Memory B cell (primary cell): Measurements from ENCODE around the gene B4GALT6.
A peak's percentile ranks its signal among the peaks of the same experiment; 100 is the strongest.

ENCODE experiments used
- ATAC-seq: fragments of 150-1000 bp; cut with Tn5 transposase; 2 replicates; pipeline ENCODE4 v1.10.0; 2021; ENCODE audit warnings: low read depth, mild to moderate bottlenecking, moderate library complexity
- DNase-seq, 2 donors: peaks; one replicate each; pipeline ENCODE4 v3.0.0; 2022; ENCODE audit warnings: low spot score in 2 of 2
- H3K27ac Mint-ChIP-seq: one replicate; pipeline ENCODE4 v1.8.0; 2022; ENCODE audit warnings: mild to moderate bottlenecking, moderate library complexity, mixed read lengths
- H3K27me3 Mint-ChIP-seq: one replicate; pipeline ENCODE4 v1.8.0; 2022; ENCODE audit warnings: mixed read lengths
- H3K36me3 Mint-ChIP-seq: one replicate; pipeline ENCODE4 v1.8.0; 2022; ENCODE audit warnings: mild to moderate bottlenecking, mixed read lengths
- H3K4me1 Mint-ChIP-seq: one replicate; pipeline ENCODE4 v1.8.0; 2022; ENCODE audit warnings: mixed read lengths
- H3K4me3 Mint-ChIP-seq: one replicate; pipeline ENCODE4 v1.8.0; 2022; ENCODE audit warnings: mild to moderate bottlenecking, moderate library complexity, mixed read lengths
- H3K9me3 Mint-ChIP-seq: one replicate; pipeline ENCODE4 v1.8.0; 2022; ENCODE audit warnings: mixed read lengths

Gene B4GALT6

DNA sequence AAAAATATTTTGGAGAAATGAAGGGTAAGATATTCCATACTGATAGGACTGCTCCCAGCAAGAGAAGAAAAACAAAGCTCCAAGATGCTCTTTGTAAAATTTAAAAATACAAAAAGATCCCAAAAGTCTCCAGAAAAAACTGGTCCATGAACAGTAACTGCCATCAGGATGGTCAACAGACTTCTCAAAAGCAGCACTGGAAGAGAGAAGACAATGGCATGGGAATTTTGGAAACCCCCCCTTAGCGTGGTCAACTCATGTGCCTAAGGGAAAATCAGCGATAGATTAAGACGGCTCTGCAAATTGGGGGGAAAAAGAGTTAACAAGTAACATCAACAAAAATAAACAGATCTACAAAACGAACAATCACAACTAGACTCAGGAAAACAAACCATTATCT lies 23.6 kb downstream of the B4GALT6 start:
- DNase-seq (no peak), ATAC-seq (no peak)
- H3K27ac Mint-ChIP-seq = no peak overlapping the region
- H3K4me1 Mint-ChIP-seq = peaks cover 16% of the 10 kb centered on the region
- no peaks in the 10 kb centered on the region for H3K27me3 Mint-ChIP-seq
- no peaks in the 10 kb centered on the region for H3K36me3 Mint-ChIP-seq
- no peak overlapping the region for H3K4me3 Mint-ChIP-seq
- no peaks in the 10 kb centered on the region for H3K9me3 Mint-ChIP-seq

- Mint-ChIP-seq H3K4me3 (no peak overlapping the region), H3K27me3 (no peaks in the 10 kb centered on the region), H3K4me1 (peaks cover 16% of the 10 kb centered on the region), H3K36me3 (no peaks in the 10 kb centered on the region), H3K9me3 (no peaks in the 10 kb centered on the region), H3K27ac (peak overlapping the region; percentile 51)
- ATAC-seq (no peak), DNase-seq (no peak)
These were observed 24.7 kb downstream of the B4GALT6 start for GRCh38 chr18:31659576-31660177.

DNA sequence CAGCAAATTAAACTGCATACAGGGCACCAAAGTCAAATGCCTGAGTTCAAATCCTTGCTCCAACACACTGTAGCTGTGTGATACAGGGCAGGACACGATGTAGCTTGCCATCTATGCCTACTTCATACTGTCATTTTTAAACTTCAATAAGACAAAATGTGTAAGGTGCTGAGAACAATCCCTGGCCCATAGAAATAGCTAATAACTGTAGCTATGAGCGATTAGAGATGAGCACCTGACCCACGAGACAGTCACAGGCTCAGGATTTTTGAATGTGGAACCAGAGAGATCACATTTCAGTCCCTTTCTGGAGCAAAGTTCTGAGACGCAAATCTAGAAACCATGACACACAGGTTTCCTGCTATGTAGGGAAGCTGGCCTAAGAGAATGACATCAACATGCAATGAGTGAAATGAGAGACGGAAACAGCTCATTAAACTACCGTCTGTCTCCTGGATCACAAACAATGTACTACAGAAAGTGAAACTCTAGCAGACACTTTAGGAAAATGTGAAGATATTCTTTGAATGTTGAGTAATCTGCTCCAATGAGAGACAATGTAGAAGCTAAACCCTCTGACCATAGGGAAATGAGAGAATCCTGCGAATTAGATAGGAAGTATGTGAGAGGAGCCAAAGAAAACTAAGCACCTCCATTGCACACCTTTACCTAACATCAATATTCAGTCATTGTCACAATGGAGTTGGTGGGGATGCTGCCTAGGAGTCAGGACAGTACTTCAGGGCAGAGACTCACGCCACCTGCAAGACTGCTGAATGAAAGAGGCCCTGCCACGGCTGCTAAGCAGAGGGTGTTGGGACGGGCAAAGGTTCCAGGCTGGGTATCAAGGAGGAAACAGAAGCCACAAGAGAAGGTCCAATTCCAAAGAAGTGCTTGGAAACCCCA lies 25.5 kb downstream of the B4GALT6 start:
- peak; percentile 74 for ATAC-seq
- Mint-ChIP-seq H3K4me3 (peak overlapping the region; percentile 47), H3K9me3 (no peaks in the 10 kb centered on the region), H3K36me3 (no peaks in the 10 kb centered on the region), H3K27ac (peak overlapping the region; percentile 51), H3K27me3 (no peaks in the 10 kb centered on the region), H3K4me1 (peaks cover 16% of the 10 kb centered on the region)
- no peak for DNase-seq

GRCh38 chr18:31657823-31658669 lies 26.3 kb downstream of the B4GALT6 start:
- H3K27ac Mint-ChIP-seq = peak overlapping the region; percentile 51
- H3K36me3 Mint-ChIP-seq = no peaks in the 10 kb centered on the region
- no peaks in the 10 kb centered on the region for H3K9me3 Mint-ChIP-seq
- DNase-seq = no peak
- H3K27me3 Mint-ChIP-seq = peaks cover 1% of the 10 kb centered on the region
- peak overlapping the region; percentile 69 for H3K4me3 Mint-ChIP-seq
- H3K4me1 Mint-ChIP-seq = peaks cover 16% of the 10 kb centered on the region
- ATAC-seq = peak; percentile 68

DNA sequence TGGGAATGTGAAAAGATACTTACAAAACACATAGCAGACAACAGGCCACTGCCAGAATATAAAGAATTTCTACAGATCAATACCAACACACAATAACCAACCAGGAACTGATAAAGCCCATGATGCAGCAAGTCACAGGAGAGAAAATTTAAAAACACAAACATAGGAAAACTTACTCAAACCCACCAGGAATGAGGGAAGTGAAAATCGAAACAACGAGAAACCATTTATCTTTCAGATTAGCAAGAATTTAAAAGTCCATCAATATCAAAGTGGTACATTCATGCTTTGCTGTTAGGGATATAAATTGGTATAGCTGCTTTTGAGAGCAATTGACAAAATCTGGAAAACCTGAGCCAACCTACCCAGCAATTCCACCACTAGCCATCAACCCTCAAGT lies 27.6 kb downstream of the B4GALT6 start:
- peaks cover 20% of the 10 kb centered on the region for H3K4me1 Mint-ChIP-seq

DNA sequence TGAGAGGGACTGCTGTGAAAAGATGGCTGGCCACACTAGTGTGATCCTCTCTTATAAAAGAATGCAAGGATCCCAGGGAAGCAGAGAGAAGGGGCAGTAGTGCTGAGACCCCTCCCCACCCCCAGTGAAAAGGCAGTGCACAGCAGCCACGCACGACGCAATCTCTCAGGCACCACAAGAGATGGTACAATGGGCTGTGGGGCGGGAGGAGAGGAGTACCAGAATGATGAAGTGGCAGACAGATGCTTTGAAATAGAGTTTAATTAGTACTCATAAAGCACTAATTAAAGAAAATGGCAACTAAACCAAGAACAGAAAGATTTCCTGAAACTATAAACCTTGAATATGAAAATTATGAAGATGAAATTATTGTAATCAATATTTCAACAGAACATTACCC lies 29.0 kb downstream of the B4GALT6 start:
- DNase-seq (no peak), ATAC-seq (no peak)
- H3K4me3 Mint-ChIP-seq = no peak overlapping the region
- no peaks in the 10 kb centered on the region for H3K36me3 Mint-ChIP-seq
- peaks cover 20% of the 10 kb centered on the region for H3K4me1 Mint-ChIP-seq
- H3K27me3 Mint-ChIP-seq = peaks cover 12% of the 10 kb centered on the region
- H3K27ac Mint-ChIP-seq = no peak overlapping the region
- no peaks in the 10 kb centered on the region for H3K9me3 Mint-ChIP-seq

More for the DNA sequence above, 27.6 kb downstream of the B4GALT6 start:
- no peaks in the 10 kb centered on the region for H3K36me3 Mint-ChIP-seq
- no peak overlapping the region for H3K4me3 Mint-ChIP-seq
- no peaks in the 10 kb centered on the region for H3K9me3 Mint-ChIP-seq
- no peak for DNase-seq
- H3K27me3 Mint-ChIP-seq = peaks cover 11% of the 10 kb centered on the region
- H3K27ac Mint-ChIP-seq = no peak overlapping the region
- no peak for ATAC-seq

DNA sequence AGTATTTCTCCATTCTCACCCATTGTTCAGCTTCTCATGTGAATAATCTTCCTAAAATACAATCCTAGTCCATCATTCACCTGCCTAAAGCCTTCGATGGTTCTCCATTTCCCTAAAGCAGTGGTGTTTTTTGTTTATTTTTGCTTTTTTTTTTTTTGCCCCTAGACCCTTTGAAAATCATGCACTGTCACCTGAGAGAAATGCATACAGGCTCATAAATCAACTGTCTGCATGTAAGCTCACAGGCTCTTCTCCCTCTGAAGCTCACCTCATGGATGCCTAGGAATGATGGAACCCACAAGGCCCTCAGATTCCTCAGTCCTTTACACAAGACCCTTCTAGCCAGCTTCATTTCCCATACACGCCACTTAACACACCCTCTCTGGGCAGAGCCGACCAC lies 31.5 kb downstream of the B4GALT6 start:
- ATAC-seq (no peak), DNase-seq (no peak)
- Mint-ChIP-seq H3K4me1 (peaks cover 9% of the 10 kb centered on the region), H3K27me3 (peaks cover 12% of the 10 kb centered on the region), H3K27ac (no peak overlapping the region), H3K9me3 (no peaks in the 10 kb centered on the region), H3K36me3 (no peaks in the 10 kb centered on the region), H3K4me3 (no peak overlapping the region)

- Mint-ChIP-seq H3K36me3 (no peaks in the 10 kb centered on the region), H3K27me3 (peaks cover 12% of the 10 kb centered on the region), H3K4me3 (no peak overlapping the region), H3K27ac (no peak overlapping the region), H3K4me1 (peaks cover 6% of the 10 kb centered on the region), H3K9me3 (no peaks in the 10 kb centered on the region)
- DNase-seq (no peak), ATAC-seq (no peak)
These were observed 32.0 kb downstream of the B4GALT6 start for GRCh38 chr18:31652357-31652756.

- no peak overlapping the region for H3K27ac Mint-ChIP-seq
- peaks cover 12% of the 10 kb centered on the region for H3K27me3 Mint-ChIP-seq
These were observed 33.0 kb downstream of the B4GALT6 start for GRCh38 chr18:31651369-31651768.

DNA sequence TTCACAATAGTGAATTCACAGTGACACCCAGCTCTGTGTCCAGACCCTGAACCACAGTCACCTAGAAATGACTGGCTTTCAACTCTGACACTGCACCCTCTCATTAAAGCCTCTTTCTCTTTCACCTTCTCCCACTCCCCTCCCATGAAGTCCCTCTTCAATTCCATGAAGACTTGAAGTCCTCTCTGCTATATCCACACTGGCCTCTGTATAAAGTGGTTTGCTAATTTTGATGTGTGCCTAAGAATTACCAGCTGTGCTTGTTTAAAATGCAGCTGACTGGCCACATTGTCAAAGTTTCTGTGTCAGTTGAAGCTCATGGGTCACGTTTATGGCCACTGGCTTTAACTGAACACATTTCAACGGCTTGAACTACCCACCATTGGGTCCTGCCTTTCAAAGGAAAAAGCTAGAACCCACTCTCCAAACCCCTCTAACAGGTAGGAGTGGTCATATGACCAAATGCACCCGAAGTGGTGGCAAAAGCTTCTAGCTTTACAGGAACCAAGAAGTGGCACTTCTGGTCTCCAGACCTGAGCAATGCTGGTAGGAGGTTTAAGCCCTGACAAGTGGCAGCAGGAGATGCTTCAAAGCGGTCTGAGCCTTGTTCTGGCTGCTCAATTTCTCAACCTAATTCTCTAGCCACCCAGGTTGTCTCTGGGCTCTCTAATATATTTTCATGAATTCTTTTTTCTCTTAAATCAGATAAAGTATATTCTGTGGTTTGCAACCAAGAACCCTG lies 34.2 kb downstream of the B4GALT6 start:
- Mint-ChIP-seq H3K36me3 (no peaks in the 10 kb centered on the region), H3K27me3 (peaks cover 12% of the 10 kb centered on the region), H3K4me3 (no peak overlapping the region), H3K9me3 (no peaks in the 10 kb centered on the region), H3K4me1 (peaks cover 4% of the 10 kb centered on the region), H3K27ac (no peak overlapping the region)
- DNase-seq (no peak), ATAC-seq (no peak)

More at GRCh38 chr18:31651369-31651768, 33.0 kb downstream of the B4GALT6 start:
- no peak for ATAC-seq
- DNase-seq = no peak
- Mint-ChIP-seq H3K4me3 (no peak overlapping the region), H3K9me3 (no peaks in the 10 kb centered on the region), H3K36me3 (no peaks in the 10 kb centered on the region), H3K4me1 (peaks cover 4% of the 10 kb centered on the region)

DNA sequence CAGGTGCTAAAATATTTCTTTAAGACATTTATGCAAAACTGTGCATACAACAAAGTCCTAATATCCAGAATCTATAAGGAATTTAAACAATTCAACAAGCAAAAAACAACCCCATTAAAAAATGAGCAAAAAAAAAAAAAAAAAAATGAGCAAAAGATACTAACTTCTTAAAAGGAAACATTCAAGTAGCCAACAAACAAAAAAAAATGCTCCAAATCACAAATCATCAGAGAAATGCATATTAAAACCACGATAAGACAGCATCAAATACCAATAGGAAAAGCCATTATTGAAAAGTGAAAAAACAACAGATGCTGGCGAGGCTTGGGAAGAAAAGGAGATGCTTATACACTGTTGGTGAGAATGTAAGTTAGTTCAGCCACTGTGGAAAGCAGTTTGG lies 34.9 kb downstream of the B4GALT6 start:
- Mint-ChIP-seq H3K27me3 (peaks cover 12% of the 10 kb centered on the region), H3K27ac (no peak overlapping the region), H3K4me3 (no peak overlapping the region), H3K36me3 (no peaks in the 10 kb centered on the region), H3K4me1 (peaks cover 4% of the 10 kb centered on the region), H3K9me3 (no peaks in the 10 kb centered on the region)
- ATAC-seq (no peak), DNase-seq (no peak)

GRCh38 chr18:31648966-31649429 lies 35.4 kb downstream of the B4GALT6 start:
- Mint-ChIP-seq H3K4me3 (no peak overlapping the region), H3K9me3 (no peaks in the 10 kb centered on the region), H3K27ac (no peak overlapping the region), H3K36me3 (no peaks in the 10 kb centered on the region), H3K27me3 (peaks cover 12% of the 10 kb centered on the region), H3K4me1 (peaks cover 4% of the 10 kb centered on the region)
- ATAC-seq (no peak), DNase-seq (no peak)

- ATAC-seq = no peak
- Mint-ChIP-seq H3K9me3 (no peaks in the 10 kb centered on the region), H3K27ac (no peak overlapping the region), H3K36me3 (no peaks in the 10 kb centered on the region), H3K27me3 (peaks cover 11% of the 10 kb centered on the region), H3K4me3 (no peak overlapping the region), H3K4me1 (peaks cover 4% of the 10 kb centered on the region)
- DNase-seq = no peak
These were observed 35.9 kb downstream of the B4GALT6 start for GRCh38 chr18:31648458-31648857.
